ENCODE measurements around the gene TNNT1.

Gene TNNT1

GRCh38 chr19:55137915-55138314, 11.1 kb downstream of the TNNT1 start:
- H4K20me1 ChIP-seq (ENCODE audit: insufficient read depth, low read length, poor library complexity, severe bottlenecking), result no peaks in the 10 kb centered on the region
- no peaks in the 10 kb centered on the region for H3K36me3 ChIP-seq (ENCODE audit: insufficient read depth, low read length)
- peaks cover 3% of the 10 kb centered on the region for H3K4me1 ChIP-seq (ENCODE audit: insufficient read depth, low read length, poor library complexity, severe bottlenecking)
- H3K79me2 ChIP-seq (ENCODE audit: insufficient read depth, low read length), result no peaks in the 10 kb centered on the region
- H3K9me2 ChIP-seq (replicated peaks; ENCODE audit: low read depth, low read length), result no peaks in the 10 kb centered on the region
- no peak overlapping the region for H3K4me3 ChIP-seq (ENCODE audit: low read length, poor library complexity, severe bottlenecking)
- H3K27me3 ChIP-seq (ENCODE audit: insufficient read depth, low read length, poor library complexity, severe bottlenecking), result no peaks in the 10 kb centered on the region
- H3K9me3 ChIP-seq (ENCODE audit: insufficient read depth, low read depth, low read length), result no peaks in the 10 kb centered on the region
- no peak overlapping the region for H3K4me2 ChIP-seq (ENCODE audit: low read depth, low read length, poor library complexity, severe bottlenecking)
- H2AFZ ChIP-seq (ENCODE audit: low read length), result no peak overlapping the region
- no peaks in the 10 kb centered on the region for H3F3A ChIP-seq (ENCODE audit: low read depth)
- no peak overlapping the region for H3K9ac ChIP-seq (ENCODE audit: low read depth, low read length, poor library complexity, severe bottlenecking)
- TF ChIP-seq CTCF (conservative IDR thresholded peaks at IDR 0.05; ENCODE audit: low read length), result no peak

GRCh38 chr19:55136399-55137102, 12.5 kb downstream of the TNNT1 start:
- Histone ChIP-seq H2AFZ (ENCODE audit: low read length) (no peak overlapping the region), H3K79me2 (ENCODE audit: insufficient read depth, low read length) (no peaks in the 10 kb centered on the region), H3K4me2 (ENCODE audit: low read depth, low read length, poor library complexity, severe bottlenecking) (no peak overlapping the region), H4K20me1 (ENCODE audit: insufficient read depth, low read length, poor library complexity, severe bottlenecking) (no peaks in the 10 kb centered on the region), H3K27me3 (ENCODE audit: insufficient read depth, low read length, poor library complexity, severe bottlenecking) (no peaks in the 10 kb centered on the region), H3K4me1 (ENCODE audit: insufficient read depth, low read length, poor library complexity, severe bottlenecking) (peaks cover 3% of the 10 kb centered on the region), H3F3A (ENCODE audit: low read depth) (no peaks in the 10 kb centered on the region), H3K9me3 (ENCODE audit: insufficient read depth, low read depth, low read length) (no peaks in the 10 kb centered on the region), H3K9me2 (replicated peaks; ENCODE audit: low read depth, low read length) (no peaks in the 10 kb centered on the region), H3K36me3 (ENCODE audit: insufficient read depth, low read length) (no peaks in the 10 kb centered on the region), H3K4me3 (ENCODE audit: low read length, poor library complexity, severe bottlenecking) (no peak overlapping the region), H3K9ac (ENCODE audit: low read depth, low read length, poor library complexity, severe bottlenecking) (no peak overlapping the region)
- TF ChIP-seq CTCF (conservative IDR thresholded peaks at IDR 0.05; ENCODE audit: low read length) (no peak), EZH2phosphoT487 (IDR thresholded peaks at IDR 0.05; ENCODE audit: borderline replicate concordance) (no peak)

GRCh38 chr19:55134736-55135135, 14.3 kb downstream of the TNNT1 start:
- no peaks in the 10 kb centered on the region for H3K36me3 ChIP-seq (ENCODE audit: insufficient read depth, low read length)
- no peak overlapping the region for H3K4me3 ChIP-seq (ENCODE audit: low read length, poor library complexity, severe bottlenecking)
- no peak overlapping the region for H2AFZ ChIP-seq (ENCODE audit: low read length)
- no peaks in the 10 kb centered on the region for H3K9me2 ChIP-seq (replicated peaks; ENCODE audit: low read depth, low read length)
- no peaks in the 10 kb centered on the region for H3K27me3 ChIP-seq (ENCODE audit: insufficient read depth, low read length, poor library complexity, severe bottlenecking)
- H3K4me2 ChIP-seq (ENCODE audit: low read depth, low read length, poor library complexity, severe bottlenecking), result no peak overlapping the region
- TF ChIP-seq CTCF (conservative IDR thresholded peaks at IDR 0.05; ENCODE audit: low read length), result no peak
- no peak for TF ChIP-seq EZH2phosphoT487 (IDR thresholded peaks at IDR 0.05; ENCODE audit: borderline replicate concordance)
- no peaks in the 10 kb centered on the region for H3K79me2 ChIP-seq (ENCODE audit: insufficient read depth, low read length)
- H3K4me1 ChIP-seq (ENCODE audit: insufficient read depth, low read length, poor library complexity, severe bottlenecking), result peaks cover 3% of the 10 kb centered on the region
- H3K9ac ChIP-seq (ENCODE audit: low read depth, low read length, poor library complexity, severe bottlenecking), result no peak overlapping the region
- H4K20me1 ChIP-seq (ENCODE audit: insufficient read depth, low read length, poor library complexity, severe bottlenecking), result no peaks in the 10 kb centered on the region
- H3F3A ChIP-seq (ENCODE audit: low read depth), result no peaks in the 10 kb centered on the region
- H3K9me3 ChIP-seq (ENCODE audit: insufficient read depth, low read depth, low read length), result no peaks in the 10 kb centered on the region

Measured in Loucy (cell line).